IMR-90 (cell line): ENCODE results near the gene DKK3. TPM values are rescaled to one million over a fixed set of nuclear protein-coding genes. Genes with fewer than 3 reads are reported as not detected.

Experiments
- ATAC-seq: fragments of 200-7000 bp; cut with Tn5 transposase; 2 replicates; pipeline ENCODE4 v1.9.1; 2020; ENCODE audit warnings: low read depth, mild to moderate bottlenecking, moderate library complexity
- BruUV-seq: library from RNA; stranded (reverse); fragments of 400-500 nt; replicated peaks from 2 replicates; lab custom pipeline; 2021; lab: Mats Ljungman, UMichigan
- CTCF ChIA-PET: fragments of 300-600 bp; formaldehyde crosslinking; extraction: SDS; loops from one replicate; lab custom pipeline; 2021; ENCODE audit warnings: antibody characterized with exemption; lab: Yijun Ruan, JAX
- POLR2A ChIA-PET: fragments of 300-600 bp; sonication (Branson Sonifier 250); formaldehyde crosslinking; loops from one replicate; lab custom pipeline; 2022; ENCODE audit warnings: antibody characterized with exemption; ENCODE audit not compliant: unreplicated experiment; lab: Charles Lee
- DNase-seq: peaks from one replicate; pipeline ENCODE4 v3.0.0; 2013
- H2AFZ ChIP-seq: replicated peaks from 2 replicates; pipeline ENCODE3; 2013; ENCODE audit warnings: low read length, mild to moderate bottlenecking; ENCODE audit not compliant: poor library complexity
- H2AK5ac ChIP-seq: 2 replicates; pipeline ENCODE4 v1.6.1; 2013; ENCODE audit warnings: low read depth, low read length, inconsistent platforms
- H2AK9ac ChIP-seq: replicated peaks from 2 replicates; pipeline ENCODE3; 2013; ENCODE audit warnings: mild to moderate bottlenecking, low read depth, low read length, moderate library complexity; ENCODE audit not compliant: poor library complexity
- H2BK120ac ChIP-seq: 2 replicates; pipeline ENCODE4 v1.6.1; 2013; ENCODE audit warnings: low read depth, low read length, inconsistent platforms
- H2BK15ac ChIP-seq: 3 replicates; pipeline ENCODE4 v1.6.1; 2013; ENCODE audit warnings: low read depth, low read length, inconsistent platforms
- H2BK20ac ChIP-seq: 2 replicates; pipeline ENCODE4 v1.6.1; 2013; ENCODE audit warnings: low read depth, mild to moderate bottlenecking, inconsistent platforms, low read length, moderate library complexity
- H2BK5ac ChIP-seq: 2 replicates; pipeline ENCODE4 v1.6.1; 2013; ENCODE audit warnings: mild to moderate bottlenecking, low read depth, low read length, inconsistent platforms; ENCODE audit not compliant: poor library complexity, severe bottlenecking
- H3K14ac ChIP-seq: replicated peaks from 2 replicates; pipeline ENCODE4 v1.6.1; 2013; ENCODE audit warnings: low read depth, low read length, inconsistent platforms
- H3K18ac ChIP-seq: 2 replicates; pipeline ENCODE4 v1.6.1; 2013; ENCODE audit warnings: low read depth, low read length, control low read depth
- H3K23ac ChIP-seq: 2 replicates; pipeline ENCODE4 v1.6.1; 2013; ENCODE audit warnings: low read depth, low read length, inconsistent platforms
- H3K27ac ChIP-seq: 2 replicates; pipeline ENCODE4 v1.5.1; 2013; ENCODE audit warnings: mild to moderate bottlenecking, control low read depth, low read length; ENCODE audit not compliant: insufficient read depth
- H3K27me3 ChIP-seq: 2 replicates; pipeline ENCODE4 v1.6.1; 2013; ENCODE audit warnings: low read length; ENCODE audit not compliant: control insufficient read depth, insufficient read depth
- H3K36me3 ChIP-seq: 2 replicates; pipeline ENCODE4 v1.6.1; 2013; ENCODE audit warnings: low read length, mixed read lengths; ENCODE audit not compliant: control insufficient read depth, insufficient read depth
- H3K4ac ChIP-seq: 2 replicates; pipeline ENCODE4 v1.6.1; 2013; ENCODE audit warnings: low read depth, low read length, inconsistent platforms
- H3K4me1 ChIP-seq: 2 replicates; pipeline ENCODE4 v1.6.1; 2013; ENCODE audit warnings: low read length, mixed read lengths; ENCODE audit not compliant: control insufficient read depth, insufficient read depth
- H3K4me2 ChIP-seq: 2 replicates; pipeline ENCODE4 v1.6.1; 2013; ENCODE audit warnings: low read depth, mild to moderate bottlenecking, control low read depth, low read length, moderate library complexity
- H3K4me3 ChIP-seq: 2 replicates; pipeline ENCODE4 v1.5.1; 2013; ENCODE audit warnings: low read depth, mild to moderate bottlenecking, control low read depth, low read length, moderate library complexity; ENCODE audit not compliant: insufficient read depth
- H3K56ac ChIP-seq: 2 replicates; pipeline ENCODE4 v1.6.1; 2013; ENCODE audit warnings: low read length, inconsistent platforms; ENCODE audit not compliant: insufficient read depth; ENCODE audit errors: extremely low read depth
- H3K79me1 ChIP-seq, 2 experiments: 2 replicates each; pipeline ENCODE4 v1.6.1; 2013; ENCODE audit warnings: low read length in 2 of 2, inconsistent platforms in 1 of 2, low read depth in 1 of 2
- H3K9ac ChIP-seq: 2 replicates; pipeline ENCODE4 v1.6.1; 2013; ENCODE audit warnings: low read depth, low read length, control low read depth
- H3K9me1 ChIP-seq: 2 replicates; pipeline ENCODE4 v1.6.1; 2013; ENCODE audit warnings: low read length, inconsistent platforms; ENCODE audit not compliant: insufficient read depth
- H3K9me3 ChIP-seq: 2 replicates; pipeline ENCODE4 v1.6.1; 2013; ENCODE audit warnings: low read length; ENCODE audit not compliant: control insufficient read depth, insufficient read depth
- H4K20me1 ChIP-seq: 2 replicates; pipeline ENCODE4 v1.6.1; 2013; ENCODE audit warnings: low read length, inconsistent platforms; ENCODE audit not compliant: insufficient read depth
- H4K5ac ChIP-seq: 2 replicates; pipeline ENCODE4 v1.6.1; 2013; ENCODE audit warnings: mild to moderate bottlenecking, low read depth, low read length, control low read depth
- H4K8ac ChIP-seq, 2 experiments: 2 replicates each; pipeline ENCODE4 v1.6.1; 2013; ENCODE audit warnings: low read depth in 2 of 2, low read length in 2 of 2, control low read depth in 1 of 2, inconsistent platforms in 1 of 2
- H4K91ac ChIP-seq: 2 replicates; pipeline ENCODE4 v1.6.1; 2013; ENCODE audit warnings: low read depth, low read length, inconsistent platforms; ENCODE audit not compliant: insufficient read depth
- BHLHE40 ChIP-seq: fragments of 150-350 bp; IDR thresholded peaks from 2 replicates; pipeline ENCODE4 v1.6.1; 2016; ENCODE audit warnings: mild to moderate bottlenecking, low read depth, low read length
- MAFK ChIP-seq: IDR thresholded peaks from 2 replicates; pipeline ENCODE4 v1.6.1; 2012; ENCODE audit warnings: low read depth, low read length, improper control_type of control experiment
- MAZ ChIP-seq: IDR thresholded peaks from 2 replicates; pipeline ENCODE4 v1.6.1; 2012; ENCODE audit warnings: low read depth, mild to moderate bottlenecking, low read length, improper control_type of control experiment, moderate library complexity, borderline replicate concordance
- MXI1 ChIP-seq: IDR thresholded peaks from 2 replicates; pipeline ENCODE4 v1.6.1; 2012; ENCODE audit warnings: low read depth, mild to moderate bottlenecking, low read length, moderate library complexity, borderline replicate concordance
- RAD21 ChIP-seq: IDR thresholded peaks from 2 replicates; pipeline ENCODE4 v1.6.1; 2012; ENCODE audit warnings: low read length, improper control_type of control experiment
- RCOR1 ChIP-seq: IDR thresholded peaks from 2 replicates; pipeline ENCODE4 v1.6.1; 2012; ENCODE audit warnings: mild to moderate bottlenecking, low read length, improper control_type of control experiment; ENCODE audit not compliant: insufficient replicate concordance
- SMC3 ChIP-seq: fragments of 150-350 bp; IDR thresholded peaks from 2 replicates; pipeline ENCODE4 v1.6.1; 2016; ENCODE audit warnings: low read depth, mild to moderate bottlenecking, antibody characterized with exemption, low read length, moderate library complexity
- WGBS, 2 experiments: methylation state at CpG; one replicate each; pipeline versions ENCODE4 v1.1.5 to v1.1.7; 2013; ENCODE audit warnings: missing lambda C conversion rate in 2 of 2; ENCODE audit not compliant: insufficient read length in 1 of 2; ENCODE audit errors: extremely low coverage in 2 of 2; 5-methylcytosine and 5-hydroxymethylcytosine counted together
- dilution Hi-C: fragments of 300-500 bp; cut with HindIII; formaldehyde crosslinking; loops from one replicate; pipeline ENCODE4 v1.14.3; 2018; ENCODE audit warnings: low sequenced_read_pairs; ENCODE audit not compliant: unreplicated experiment
- in situ Hi-C: fragments of 300-500 bp; cut with MboI; formaldehyde crosslinking; loops from 3 replicates; pipeline ENCODE4 v1.14.3; 2019; ENCODE audit warnings: low sequenced_read_pairs, inconsistent platforms, mixed read lengths
- intact Hi-C: fragments of 100-400 bp; cut with micrococcal nuclease; formaldehyde crosslinking; loops from 2 replicates; pipeline ENCODE4 v1.10.0; 2022
- polyA plus RNA-seq, 3 experiments: library from polyadenylated mRNA; depleted of rRNA; stranded (reverse); fragments of >200 nt; gene quantifications; 2 replicates each; pipeline ENCODE4 v1.2.3, GENCODE V29; 2012; ENCODE audit warnings: low replicate concordance in 1 of 3
- total RNA-seq: library from RNA; depleted of rRNA; stranded (reverse); fragments of >200 nt; gene quantifications from 2 replicates; pipeline ENCODE4 v1.2.3, GENCODE V29; 2012
- TF ChIP-seq, protein P1 (sequence below): conservative IDR thresholded peaks from 2 replicates; pipeline ENCODE4 v1.5.1; 2012; ENCODE audit warnings: mild to moderate bottlenecking, low read depth, low read length, improper control_type of control experiment

DKK3 gene
- total and polyA plus RNA-seq, 2 of the 4 experiments (the other 2 are of a cell fraction) = 453 to 964 TPM

DNA sequence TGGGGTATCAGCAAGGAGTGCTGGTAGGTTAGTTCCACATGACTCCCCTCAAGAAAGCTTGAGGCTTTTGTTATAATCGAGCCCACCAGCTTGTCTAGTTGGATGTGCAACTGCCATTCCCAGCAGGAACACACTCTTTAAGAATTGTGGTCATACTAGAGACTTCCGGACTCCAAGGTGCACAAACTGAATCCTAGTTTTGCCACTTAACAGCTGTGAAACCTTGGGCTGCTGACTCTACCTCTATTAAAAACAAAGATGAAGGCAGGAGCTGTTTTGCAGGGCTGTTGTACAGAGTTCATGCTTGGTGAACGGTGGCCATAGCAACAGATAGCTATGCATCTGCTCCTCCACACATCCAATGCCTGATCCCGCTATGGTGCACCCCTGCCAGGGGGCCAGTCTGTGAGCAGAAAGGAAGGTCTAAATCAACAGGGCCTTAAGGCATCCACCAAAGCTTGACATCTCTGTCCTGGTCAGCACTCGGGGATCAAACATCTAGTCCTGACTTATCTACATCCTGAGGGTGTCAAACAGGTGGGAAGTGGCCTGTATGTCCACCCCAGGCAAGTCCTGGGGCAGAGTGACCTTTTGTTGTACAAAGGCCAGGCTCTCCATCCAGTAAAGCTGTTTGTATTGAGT, 36.4 kb downstream of the DKK3 start (continued):
- no peak for TF ChIP-seq RAD21

DNA sequence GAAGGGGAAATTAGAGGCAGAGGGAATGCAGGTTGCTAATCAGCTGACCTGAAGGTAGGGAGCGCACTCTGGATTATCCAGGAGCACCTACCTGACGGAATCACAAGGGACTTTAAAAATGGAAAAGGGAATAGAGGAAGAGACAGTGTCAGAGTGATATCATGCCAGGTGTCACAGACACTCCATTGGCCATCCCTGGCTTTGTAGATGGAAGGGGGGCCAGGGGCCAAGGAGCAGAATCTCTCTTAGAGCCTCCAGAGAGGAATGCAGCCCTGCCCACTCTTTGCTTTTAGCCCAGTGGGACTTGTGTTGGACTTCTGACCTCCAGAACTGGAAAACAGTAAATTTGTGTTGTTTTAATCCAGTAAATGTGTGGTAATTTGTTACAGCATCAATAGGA, 37.9 kb downstream of the DKK3 start:
- Histone ChIP-seq H3K18ac (no peak overlapping the region), H3K9me3 (no peaks in the 10 kb centered on the region), H3K4me2 (no peak overlapping the region), H2AK5ac (peak overlapping the region; percentile 50; the same call in 1 of the 2 replicates), H2BK15ac (no peak overlapping the region), H3K27me3 (no peaks in the 10 kb centered on the region), H3K56ac (no peak overlapping the region), H4K91ac (no peak overlapping the region), H2BK20ac (no peak overlapping the region), H3K4me1 (peaks cover 25% of the 10 kb centered on the region), H3K36me3 (peaks cover 35% of the 10 kb centered on the region), H2AFZ (no peak overlapping the region), H3K79me1 (peaks cover 41 to 94% of the 10 kb centered on the region in 2 experiments), H4K20me1 (peaks cover 13% of the 10 kb centered on the region; the same call in 1 of the 2 replicates), H3K9me1 (peaks cover 44% of the 10 kb centered on the region), H4K8ac (no peak overlapping the region; a peak in 1 of 4 replicates), H2AK9ac (no peak overlapping the region), H3K4ac (peak overlapping the region; percentile 19; the same call in 1 of the 2 replicates), H2BK5ac (no peak overlapping the region), H3K4me3 (no peak overlapping the region), H3K27ac (no peak overlapping the region), H3K14ac (no peak overlapping the region), H3K23ac (0 out of 2 replicates have a peak overlapping the region, but pooled peaks have one; percentile 42), H3K9ac (no peak overlapping the region), H4K5ac (no peak overlapping the region), H2BK120ac (0 out of 2 replicates have a peak overlapping the region, but pooled peaks have one; percentile 2)
- in situ Hi-C loops = no loop called here
- no TSS peak for BruUV-seq
- dilution Hi-C loops = no loop called here
- WGBS, 2 experiments = 90% methylated on average over 2 of the region's 2 CpGs; no CpG with 5 or more reads in 1 of the 2 experiments
- CTCF ChIA-PET = no interaction called here
- no peak for ATAC-seq
- intact Hi-C loops = no loop called here
- DNase-seq = no peak
- TF ChIP-seq, protein P1, sequence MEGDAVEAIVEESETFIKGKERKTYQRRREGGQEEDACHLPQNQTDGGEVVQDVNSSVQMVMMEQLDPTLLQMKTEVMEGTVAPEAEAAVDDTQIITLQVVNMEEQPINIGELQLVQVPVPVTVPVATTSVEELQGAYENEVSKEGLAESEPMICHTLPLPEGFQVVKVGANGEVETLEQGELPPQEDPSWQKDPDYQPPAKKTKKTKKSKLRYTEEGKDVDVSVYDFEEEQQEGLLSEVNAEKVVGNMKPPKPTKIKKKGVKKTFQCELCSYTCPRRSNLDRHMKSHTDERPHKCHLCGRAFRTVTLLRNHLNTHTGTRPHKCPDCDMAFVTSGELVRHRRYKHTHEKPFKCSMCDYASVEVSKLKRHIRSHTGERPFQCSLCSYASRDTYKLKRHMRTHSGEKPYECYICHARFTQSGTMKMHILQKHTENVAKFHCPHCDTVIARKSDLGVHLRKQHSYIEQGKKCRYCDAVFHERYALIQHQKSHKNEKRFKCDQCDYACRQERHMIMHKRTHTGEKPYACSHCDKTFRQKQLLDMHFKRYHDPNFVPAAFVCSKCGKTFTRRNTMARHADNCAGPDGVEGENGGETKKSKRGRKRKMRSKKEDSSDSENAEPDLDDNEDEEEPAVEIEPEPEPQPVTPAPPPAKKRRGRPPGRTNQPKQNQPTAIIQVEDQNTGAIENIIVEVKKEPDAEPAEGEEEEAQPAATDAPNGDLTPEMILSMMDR = no peak
- TF ChIP-seq MAFK = no peak
- TF ChIP-seq MXI1 = no peak
- no peak for TF ChIP-seq BHLHE40
- TF ChIP-seq SMC3 = no peak
- TF ChIP-seq MAZ = no peak
- TF ChIP-seq RCOR1 = no peak
- TF ChIP-seq RAD21 = no peak
- POLR2A ChIA-PET = no interaction called here
